ENCODE results near the gene CCR4. TPM values are rescaled to one million over a fixed set of nuclear protein-coding genes. Genes with fewer than 3 reads are reported as not detected.

Gene CCR4
- total RNA-seq, 1 experiment from 2014 or later = 0.22 TPM

GRCh38 chr3:32978331-32978730 is 26.9 kb downstream of the CCR4 start:
- ChIA-PET POLR2A (no interaction called here), CTCF (no interaction called here)
- TF ChIP-seq ATF2 (CRISPR knock-in tag; IDR thresholded peaks at IDR 0.05; ENCODE audit: borderline replicate concordance, low read depth) = no peak
- TF ChIP-seq TEAD4 (CRISPR knock-in tag; IDR thresholded peaks at IDR 0.05) = no peak
- TF ChIP-seq IRF2 (CRISPR knock-in tag; IDR thresholded peaks at IDR 0.05; ENCODE audit: borderline replicate concordance, low read depth) = no peak
- TF ChIP-seq SOX15 (CRISPR knock-in tag; IDR thresholded peaks at IDR 0.05) = no peak
- no peak for TF ChIP-seq ZNF416 (CRISPR knock-in tag; IDR thresholded peaks at IDR 0.05)
- no peak for TF ChIP-seq CTCF (IDR thresholded peaks at IDR 0.05)
- TF ChIP-seq PRDM15 (CRISPR knock-in tag; IDR thresholded peaks at IDR 0.05) = no peak
- no peak for TF ChIP-seq OVOL2 (CRISPR knock-in tag; IDR thresholded peaks at IDR 0.05; ENCODE audit: borderline replicate concordance)
- no peak for TF ChIP-seq GABPB1 (CRISPR knock-in tag; IDR thresholded peaks at IDR 0.05)
- TF ChIP-seq TEAD1 (CRISPR knock-in tag; IDR thresholded peaks at IDR 0.05) = no peak
- no peak for TF ChIP-seq SMAD3 (CRISPR knock-in tag; IDR thresholded peaks at IDR 0.05; ENCODE audit: borderline replicate concordance)
- TF ChIP-seq TCF7 (CRISPR knock-in tag; IDR thresholded peaks at IDR 0.05; ENCODE audit: low read depth) = no peak
- no peak for TF ChIP-seq ZNF219 (CRISPR knock-in tag; IDR thresholded peaks at IDR 0.05; ENCODE audit: borderline replicate concordance)
- no peak for TF ChIP-seq ATF3 (CRISPR knock-in tag; conservative IDR thresholded peaks at IDR 0.05)
- no peak for TF ChIP-seq JUN (CRISPR knock-in tag; IDR thresholded peaks at IDR 0.05)
- TF ChIP-seq GTF2I (CRISPR knock-in tag; conservative IDR thresholded peaks at IDR 0.05) = no peak
- no peak for TF ChIP-seq ZNF512 (CRISPR knock-in tag; IDR thresholded peaks at IDR 0.05; ENCODE audit: borderline replicate concordance)
- TF ChIP-seq ZNF396 (CRISPR knock-in tag; IDR thresholded peaks at IDR 0.05; ENCODE audit: borderline replicate concordance) = no peak
- TF ChIP-seq ZNF532 (CRISPR knock-in tag; IDR thresholded peaks at IDR 0.05; ENCODE audit: borderline replicate concordance) = no peak
- Mint-ChIP-seq H3K4me1 (no peaks in the 10 kb centered on the region), H3K27ac (peak overlapping the region; percentile 63; the same call in 1 of the 2 replicates), H3K36me3 (no peaks in the 10 kb centered on the region), H3K4me3 (no peak overlapping the region), H3K9me3 (no peaks in the 10 kb centered on the region), H3K27me3 (ENCODE audit: low read depth) (no peaks in the 10 kb centered on the region)
- DNase-seq (ENCODE audit: low spot score) (no peak), ATAC-seq (no peak)
